HG02610 (cell line): ENCODE data around the gene DENND4B.
A peak's percentile ranks its signal among the peaks of the same experiment; 100 is the strongest.

Source experiments
- ATAC-seq: cut with Tn5 transposase; IDR thresholded peaks from one replicate; pipeline ENCODE4 v1.9.1; 2021; ENCODE audit warnings: mild to moderate bottlenecking, moderate library complexity; ENCODE audit not compliant: unreplicated experiment

Gene DENND4B

GRCh38 chr1:153888533-153888932, 58.0 kb downstream of the DENND4B start:
- no peak for ATAC-seq

GRCh38 chr1:153886127-153886526, 60.4 kb downstream of the DENND4B start:
- no peak for ATAC-seq

GRCh38 chr1:153883223-153883622, 63.3 kb downstream of the DENND4B start:
- no peak for ATAC-seq

DNA sequence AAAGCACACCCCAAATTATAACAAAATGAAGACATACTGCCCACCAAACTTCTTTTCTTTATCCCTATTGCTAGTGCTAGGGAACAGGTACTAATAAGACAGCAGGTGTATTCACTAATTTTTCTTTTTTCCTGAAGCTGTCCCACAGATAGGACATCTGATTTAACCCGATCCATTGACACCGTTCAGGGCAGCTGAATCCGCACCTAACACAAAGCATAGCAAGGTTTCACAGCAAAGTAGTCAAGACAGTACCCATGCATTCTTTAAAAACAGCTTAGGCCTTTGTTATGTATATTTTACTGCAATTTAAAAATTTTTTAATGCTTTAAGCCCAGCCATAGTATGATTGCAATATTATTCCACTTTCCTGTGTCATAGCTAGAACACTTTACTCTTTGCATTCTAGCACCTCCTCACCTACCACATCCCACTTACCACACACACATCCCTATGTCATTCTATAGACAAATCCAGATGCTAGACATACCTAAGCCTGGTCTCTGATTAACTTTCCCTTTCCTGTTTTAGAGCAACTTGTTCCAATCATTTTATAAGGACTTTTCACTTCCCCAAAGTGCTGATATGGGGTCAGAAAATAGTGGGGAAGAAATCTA, 64.1 kb downstream of the DENND4B start:
- no peak for ATAC-seq

GRCh38 chr1:153881751-153882150, 64.8 kb downstream of the DENND4B start:
- no peak for ATAC-seq

DNA sequence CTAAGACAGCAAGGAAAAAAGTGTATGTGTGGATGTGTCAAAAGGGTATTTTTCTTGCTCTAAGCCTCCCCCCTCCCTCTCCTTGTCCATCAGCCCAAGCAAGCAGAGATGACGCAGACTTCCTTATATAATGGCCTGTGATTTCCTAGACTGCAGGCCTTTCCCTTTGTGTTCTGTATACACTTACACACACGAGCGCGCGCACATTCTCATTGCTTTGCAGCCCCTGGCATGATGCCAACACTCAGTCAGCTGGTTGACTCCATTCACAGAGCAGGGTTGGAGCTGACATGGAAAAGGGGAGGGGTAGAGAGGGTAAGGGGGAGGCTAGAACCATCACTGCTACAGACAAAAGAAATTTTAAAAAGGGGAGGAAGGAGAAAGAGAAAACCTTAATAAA, 65.6 kb downstream of the DENND4B start:
- ATAC-seq = peak; percentile 45

DNA sequence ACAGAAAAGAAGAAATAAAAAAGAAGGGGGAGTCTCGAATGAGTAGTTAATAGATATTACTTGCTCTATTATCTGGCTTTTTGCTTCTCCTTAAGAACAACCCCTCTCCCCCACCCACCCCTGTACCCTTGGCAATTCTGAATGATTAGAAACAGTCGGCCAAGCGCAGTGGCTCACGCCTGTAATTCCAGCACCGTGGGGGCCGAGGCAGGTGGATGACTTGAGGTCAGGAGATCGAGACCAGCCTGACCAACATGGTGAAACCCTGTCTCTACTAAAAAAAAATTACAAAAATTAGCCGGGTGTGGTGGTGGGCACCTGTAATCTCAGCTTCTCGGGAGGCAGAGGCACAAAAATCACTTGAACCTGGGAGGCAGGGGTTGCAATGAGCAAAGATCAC, 66.5 kb downstream of the DENND4B start:
- no peak for ATAC-seq
